GM12873 (cell line): Measurements from ENCODE around the gene NELFCD.

ENCODE experiments used
- TF ChIP-seq, protein P1 (sequence below): IDR thresholded peaks from 2 replicates; pipeline ENCODE4 v1.5.1; 2012; ENCODE audit warnings: low read depth, mild to moderate bottlenecking, moderate library complexity, low read length, control low read depth; ENCODE audit not compliant: insufficient read depth; ENCODE audit errors: missing control alignments

The NELFCD gene

DNA sequence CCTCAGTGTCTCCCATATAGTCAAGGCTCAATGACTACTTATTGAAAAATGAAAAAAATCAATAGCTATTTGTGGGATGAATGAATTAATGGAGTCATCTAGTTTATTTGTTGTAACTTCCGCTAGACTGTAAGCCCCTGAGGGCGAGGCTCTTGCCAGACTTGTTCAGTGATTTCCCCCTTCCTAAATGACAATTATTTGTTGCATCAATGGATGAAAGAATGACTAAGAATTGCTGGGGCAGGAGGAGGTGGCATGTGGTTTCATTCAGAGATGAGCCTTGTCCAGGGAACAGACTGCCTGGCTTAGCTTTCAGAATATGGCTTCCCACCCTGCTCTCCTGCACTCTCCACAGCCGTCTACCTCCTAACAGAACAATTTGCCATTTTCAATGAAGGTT is 62.6 kb downstream of the NELFCD start:
- TF ChIP-seq, protein P1, sequence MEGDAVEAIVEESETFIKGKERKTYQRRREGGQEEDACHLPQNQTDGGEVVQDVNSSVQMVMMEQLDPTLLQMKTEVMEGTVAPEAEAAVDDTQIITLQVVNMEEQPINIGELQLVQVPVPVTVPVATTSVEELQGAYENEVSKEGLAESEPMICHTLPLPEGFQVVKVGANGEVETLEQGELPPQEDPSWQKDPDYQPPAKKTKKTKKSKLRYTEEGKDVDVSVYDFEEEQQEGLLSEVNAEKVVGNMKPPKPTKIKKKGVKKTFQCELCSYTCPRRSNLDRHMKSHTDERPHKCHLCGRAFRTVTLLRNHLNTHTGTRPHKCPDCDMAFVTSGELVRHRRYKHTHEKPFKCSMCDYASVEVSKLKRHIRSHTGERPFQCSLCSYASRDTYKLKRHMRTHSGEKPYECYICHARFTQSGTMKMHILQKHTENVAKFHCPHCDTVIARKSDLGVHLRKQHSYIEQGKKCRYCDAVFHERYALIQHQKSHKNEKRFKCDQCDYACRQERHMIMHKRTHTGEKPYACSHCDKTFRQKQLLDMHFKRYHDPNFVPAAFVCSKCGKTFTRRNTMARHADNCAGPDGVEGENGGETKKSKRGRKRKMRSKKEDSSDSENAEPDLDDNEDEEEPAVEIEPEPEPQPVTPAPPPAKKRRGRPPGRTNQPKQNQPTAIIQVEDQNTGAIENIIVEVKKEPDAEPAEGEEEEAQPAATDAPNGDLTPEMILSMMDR, result no peak

DNA sequence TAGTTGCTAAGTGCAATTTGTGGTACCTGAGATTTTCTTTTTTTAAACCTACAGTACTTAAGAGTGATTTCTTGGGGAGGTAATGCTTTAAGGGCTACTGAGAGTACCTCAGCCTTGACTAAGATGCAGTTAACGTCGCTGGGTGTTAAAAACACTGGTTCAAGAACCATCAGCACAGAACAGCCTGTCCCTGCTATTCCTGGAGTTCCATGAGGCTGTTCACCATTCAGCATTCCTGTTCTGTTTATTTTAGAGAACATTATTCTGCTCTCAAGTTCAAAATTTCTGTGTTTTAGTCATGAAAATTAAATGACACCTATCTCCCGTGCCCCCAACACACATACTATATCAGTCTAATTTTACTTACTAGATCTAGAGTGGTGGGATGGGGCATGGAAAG is 63.2 kb downstream of the NELFCD start:
- TF ChIP-seq, protein P1, result no peak
